Hepatocyte (in vitro differentiated cells): ENCODE measurements around the gene GLI1. TPM values are rescaled to one million over a fixed set of nuclear protein-coding genes. Genes with fewer than 3 reads are reported as not detected.

ENCODE experiments used
- DNase-seq: peaks from one replicate; pipeline ENCODE4 v3.0.0-alpha.2; 2016; ENCODE audit warnings: low spot score
- H2AFZ ChIP-seq: fragments of 200-600 bp; sonication (generic); 2 replicates; pipeline ENCODE4 v1.6.0; 2016; ENCODE audit warnings: antibody characterized with exemption, mild to moderate bottlenecking
- H3K27ac ChIP-seq: fragments of 200-600 bp; sonication (generic); 2 replicates; pipeline ENCODE4 v1.5.1; 2016; ENCODE audit warnings: mild to moderate bottlenecking
- H3K27me3 ChIP-seq: fragments of 200-600 bp; sonication (generic); 2 replicates; pipeline ENCODE4 v1.6.1; 2016
- H3K36me3 ChIP-seq: fragments of 200-600 bp; sonication (generic); replicated peaks from 2 replicates; pipeline ENCODE4 v1.5.1; 2016; ENCODE audit warnings: low read depth; ENCODE audit not compliant: insufficient read depth
- H3K4me1 ChIP-seq: fragments of 200-600 bp; sonication (generic); 2 replicates; pipeline ENCODE4 v1.5.1; 2016; ENCODE audit warnings: mild to moderate bottlenecking, moderate library complexity; ENCODE audit not compliant: insufficient read depth
- H3K4me2 ChIP-seq: fragments of 200-600 bp; sonication (generic); 2 replicates; pipeline ENCODE4 v1.6.0; 2016
- H3K4me3 ChIP-seq: fragments of 200-600 bp; sonication (generic); 2 replicates; pipeline ENCODE4 v1.5.1; 2016; ENCODE audit warnings: mild to moderate bottlenecking
- H3K79me2 ChIP-seq: fragments of 200-600 bp; sonication (generic); 2 replicates; pipeline ENCODE4 v1.6.0; 2017; ENCODE audit warnings: mild to moderate bottlenecking
- H3K9me2 ChIP-seq: fragments of 200-600 bp; sonication (generic); replicated peaks from 2 replicates; pipeline ENCODE4 v1.6.0; 2017; ENCODE audit warnings: mild to moderate bottlenecking; ENCODE audit not compliant: insufficient read depth
- H3K9me3 ChIP-seq: fragments of 200-600 bp; sonication (generic); 2 replicates; pipeline ENCODE4 v1.5.1; 2016; ENCODE audit warnings: low read depth, mild to moderate bottlenecking
- H4K20me1 ChIP-seq: fragments of 200-600 bp; sonication (generic); 2 replicates; pipeline ENCODE4 v1.6.0; 2016; ENCODE audit warnings: mild to moderate bottlenecking; ENCODE audit not compliant: insufficient read depth, poor library complexity, severe bottlenecking
- EZH2 ChIP-seq: fragments of 200-600 bp; sonication (generic); IDR thresholded peaks from 2 replicates; pipeline ENCODE4 v1.6.1; 2016; ENCODE audit warnings: antibody characterized with exemption, mild to moderate bottlenecking, borderline replicate concordance
- EZH2phosphoT487 ChIP-seq: fragments of 200-600 bp; sonication (generic); IDR thresholded peaks from one replicate; pipeline ENCODE4 v1.6.1; 2018; ENCODE audit warnings: antibody characterized with exemption, mild to moderate bottlenecking, low read depth, moderate library complexity; ENCODE audit not compliant: unreplicated experiment, severe bottlenecking
- WGBS: methylation state at CpG from one replicate; pipeline ENCODE4 v1.1.6; 2016; ENCODE audit warnings: low lambda C conversion rate; ENCODE audit errors: missing lambda C conversion rate; 5-methylcytosine and 5-hydroxymethylcytosine counted together
- polyA plus RNA-seq: library from polyadenylated mRNA; unstranded; fragments of >200 nt; fragmentation: Nextera tagmentation; extraction: Ambion mirVana; gene quantifications from 2 replicates; pipeline ENCODE4 v1.2.1, GENCODE V29; 2016
- total RNA-seq: library from RNA; depleted of rRNA; stranded (reverse); fragments of >200 nt; gene quantifications from 2 replicates; pipeline ENCODE4 v1.2.3, GENCODE V29; 2014
- TF ChIP-seq, protein P1 (sequence below): fragments of 200-600 bp; sonication (generic); IDR thresholded peaks from 2 replicates; pipeline ENCODE4 v1.5.1; 2016; ENCODE audit warnings: antibody characterized with exemption, mild to moderate bottlenecking; ENCODE audit not compliant: poor library complexity

The GLI1 gene
- total and polyA plus RNA-seq, 2 experiments from 2014 or later: 6.0 to 7.6 TPM

DNA sequence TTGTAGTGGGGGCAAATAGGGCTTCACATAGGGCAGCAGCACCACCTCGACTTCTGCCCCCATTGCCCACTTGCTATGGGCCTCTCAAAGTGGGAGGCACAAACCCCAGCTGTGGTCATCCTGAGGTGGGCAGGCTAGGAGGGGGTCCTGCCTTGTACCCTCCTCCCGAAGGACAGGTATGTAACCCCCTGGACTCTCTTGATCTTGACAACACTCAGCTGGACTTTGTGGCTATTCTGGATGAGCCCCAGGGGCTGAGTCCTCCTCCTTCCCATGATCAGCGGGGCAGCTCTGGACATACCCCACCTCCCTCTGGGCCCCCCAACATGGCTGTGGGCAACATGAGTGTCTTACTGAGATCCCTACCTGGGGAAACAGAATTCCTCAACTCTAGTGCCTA lies 12.1 kb downstream of the GLI1 start:
- Histone ChIP-seq H3K27me3 (peaks cover 50% of the 10 kb centered on the region), H3K4me1 (peaks cover 17% of the 10 kb centered on the region), H3K79me2 (no peaks in the 10 kb centered on the region), H3K4me3 (no peak overlapping the region), H3K27ac (no peak overlapping the region), H3K9me2 (no peaks in the 10 kb centered on the region), H3K4me2 (no peak overlapping the region), H3K9me3 (no peaks in the 10 kb centered on the region), H2AFZ (no peak overlapping the region), H4K20me1 (no peaks in the 10 kb centered on the region), H3K36me3 (no peaks in the 10 kb centered on the region)
- 89% methylated on average over 3 of the region's 3 CpGs for WGBS
- no peak for TF ChIP-seq EZH2phosphoT487
- TF ChIP-seq EZH2: no peak
- TF ChIP-seq, protein P1, sequence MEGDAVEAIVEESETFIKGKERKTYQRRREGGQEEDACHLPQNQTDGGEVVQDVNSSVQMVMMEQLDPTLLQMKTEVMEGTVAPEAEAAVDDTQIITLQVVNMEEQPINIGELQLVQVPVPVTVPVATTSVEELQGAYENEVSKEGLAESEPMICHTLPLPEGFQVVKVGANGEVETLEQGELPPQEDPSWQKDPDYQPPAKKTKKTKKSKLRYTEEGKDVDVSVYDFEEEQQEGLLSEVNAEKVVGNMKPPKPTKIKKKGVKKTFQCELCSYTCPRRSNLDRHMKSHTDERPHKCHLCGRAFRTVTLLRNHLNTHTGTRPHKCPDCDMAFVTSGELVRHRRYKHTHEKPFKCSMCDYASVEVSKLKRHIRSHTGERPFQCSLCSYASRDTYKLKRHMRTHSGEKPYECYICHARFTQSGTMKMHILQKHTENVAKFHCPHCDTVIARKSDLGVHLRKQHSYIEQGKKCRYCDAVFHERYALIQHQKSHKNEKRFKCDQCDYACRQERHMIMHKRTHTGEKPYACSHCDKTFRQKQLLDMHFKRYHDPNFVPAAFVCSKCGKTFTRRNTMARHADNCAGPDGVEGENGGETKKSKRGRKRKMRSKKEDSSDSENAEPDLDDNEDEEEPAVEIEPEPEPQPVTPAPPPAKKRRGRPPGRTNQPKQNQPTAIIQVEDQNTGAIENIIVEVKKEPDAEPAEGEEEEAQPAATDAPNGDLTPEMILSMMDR: no peak
- no peak for DNase-seq

DNA sequence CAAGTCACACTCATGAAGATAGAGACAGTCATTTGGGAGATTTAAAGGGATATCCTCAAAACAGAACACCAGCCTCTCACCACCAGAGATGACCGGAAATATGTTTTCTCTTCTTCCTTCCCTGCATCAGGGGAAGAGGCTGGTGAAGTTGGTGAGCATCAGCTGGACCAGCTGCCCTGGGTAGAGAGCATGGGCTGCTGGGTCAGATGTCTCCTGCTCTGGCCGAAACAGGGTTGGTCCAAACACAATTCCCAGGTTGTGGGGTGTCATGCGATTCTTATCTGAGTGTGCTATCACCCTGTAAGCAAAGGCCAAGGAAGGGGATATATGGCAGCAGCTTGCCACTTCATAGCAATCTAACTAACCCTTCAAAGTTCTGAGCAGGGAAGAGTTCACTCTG lies 12.8 kb downstream of the GLI1 start:
- no peak overlapping the region for H3K4me3 ChIP-seq
- no peak overlapping the region for H2AFZ ChIP-seq
- no peak for TF ChIP-seq EZH2phosphoT487
- TF ChIP-seq EZH2: no peak
- TF ChIP-seq, protein P1: no peak
- no peaks in the 10 kb centered on the region for H3K9me2 ChIP-seq
- H3K4me1 ChIP-seq: peaks cover 17% of the 10 kb centered on the region
- peaks cover 57% of the 10 kb centered on the region for H3K27me3 ChIP-seq
- 94% methylated on average over 3 of the region's 3 CpGs for WGBS
- no peaks in the 10 kb centered on the region for H3K9me3 ChIP-seq
- no peaks in the 10 kb centered on the region for H3K79me2 ChIP-seq
- no peaks in the 10 kb centered on the region for H3K36me3 ChIP-seq
- no peak overlapping the region for H3K27ac ChIP-seq
- H4K20me1 ChIP-seq: no peaks in the 10 kb centered on the region
- no peak overlapping the region for H3K4me2 ChIP-seq
- no peak for DNase-seq

DNA sequence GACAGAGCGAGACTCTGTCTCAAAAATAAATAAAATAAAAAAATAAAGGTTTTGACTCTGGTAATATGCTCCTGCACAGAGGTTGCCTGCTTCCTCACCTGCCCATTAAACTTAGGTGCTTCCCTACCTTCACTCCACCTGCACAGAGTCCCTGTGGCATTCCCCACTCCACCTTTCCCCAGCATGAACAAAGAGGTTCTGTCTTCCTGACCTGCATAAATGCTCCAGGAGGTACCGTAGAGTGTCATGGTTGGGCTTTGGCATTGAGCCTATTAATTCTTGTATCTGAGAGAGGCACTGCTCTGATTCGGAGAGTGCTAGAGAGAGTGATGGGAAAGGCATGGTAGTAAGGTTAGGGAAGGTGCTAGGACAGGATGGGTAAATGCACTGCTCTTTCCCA lies 13.8 kb downstream of the GLI1 start:
- Histone ChIP-seq H3K4me1 (peaks cover 17% of the 10 kb centered on the region), H2AFZ (no peak overlapping the region), H3K4me3 (no peak overlapping the region), H3K27ac (no peak overlapping the region), H3K36me3 (no peaks in the 10 kb centered on the region), H4K20me1 (no peaks in the 10 kb centered on the region), H3K9me2 (no peaks in the 10 kb centered on the region), H3K9me3 (no peaks in the 10 kb centered on the region), H3K27me3 (peaks cover 53% of the 10 kb centered on the region), H3K4me2 (no peak overlapping the region), H3K79me2 (no peaks in the 10 kb centered on the region)
- WGBS: 85% methylated on average over 3 of the region's 3 CpGs
- no peak for DNase-seq
- TF ChIP-seq, protein P1: no peak
- TF ChIP-seq EZH2phosphoT487 (no peak), EZH2 (no peak)

DNA sequence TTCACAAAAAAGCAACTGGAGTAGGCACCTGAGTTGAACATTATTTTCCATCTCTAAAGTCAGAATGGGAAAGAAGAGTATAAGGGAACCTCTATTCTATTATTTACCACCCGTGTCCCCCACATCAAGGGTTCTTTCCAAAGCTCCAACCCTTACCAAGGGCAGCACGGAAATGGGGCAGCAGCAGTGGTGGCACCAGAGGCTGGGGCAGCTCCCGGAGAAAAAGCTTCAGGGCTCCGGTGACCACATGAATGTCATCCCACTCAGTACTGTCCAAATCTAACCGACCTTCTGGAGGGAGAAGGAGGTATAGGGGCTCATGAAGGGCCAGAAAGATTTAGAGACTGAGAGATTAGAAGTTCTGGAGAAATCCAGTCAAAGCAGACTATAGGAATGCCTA lies 14.3 kb downstream of the GLI1 start:
- no peak overlapping the region for H3K27ac ChIP-seq
- no peaks in the 10 kb centered on the region for H3K9me2 ChIP-seq
- no peak overlapping the region for H2AFZ ChIP-seq
- no peak overlapping the region for H3K4me3 ChIP-seq
- H3K4me1 ChIP-seq: peaks cover 17% of the 10 kb centered on the region
- H3K27me3 ChIP-seq: peaks cover 53% of the 10 kb centered on the region
- TF ChIP-seq, protein P1: no peak
- TF ChIP-seq EZH2 (no peak), EZH2phosphoT487 (no peak)
- H4K20me1 ChIP-seq: no peaks in the 10 kb centered on the region
- 91% methylated on average over 5 of the region's 5 CpGs for WGBS
- H3K36me3 ChIP-seq: no peaks in the 10 kb centered on the region
- H3K79me2 ChIP-seq: no peaks in the 10 kb centered on the region
- no peaks in the 10 kb centered on the region for H3K9me3 ChIP-seq
- H3K4me2 ChIP-seq: no peak overlapping the region
- no peak for DNase-seq
